Upper lobe of left lung (tissue), 6 donors: ENCODE results near the gene CTNNBL1. TPM values are rescaled to one million over a fixed set of nuclear protein-coding genes. Genes with fewer than 3 reads are reported as not detected.

ENCODE experiments used
- ATAC-seq, 2 donors: fragments of 200-7000 bp; cut with Tn5 transposase; one replicate each; pipeline ENCODE4 v1.9.1; 2022; ENCODE audit warnings: mild to moderate bottlenecking in 2 of 2, moderate library complexity in 2 of 2; ENCODE audit not compliant: low FRiP score in 2 of 2
- DNase-seq, 2 donors: peaks; one replicate each; pipeline ENCODE4 v3.0.0-alpha.2; 2019 to 2020
- H3K27ac ChIP-seq, 4 donors: fragments of 200-600 bp; sonication (generic); one replicate each; pipeline ENCODE4 v1.5.1; 2016 to 2019
- H3K27me3 ChIP-seq, 4 donors: fragments of 200-600 bp; sonication (generic); one replicate each; pipeline ENCODE4 v1.5.1; 2017 to 2019
- H3K36me3 ChIP-seq, 4 donors: fragments of 200-600 bp; sonication (generic); one replicate each; pipeline ENCODE4 v1.5.1; 2016 to 2019
- H3K4me1 ChIP-seq, 4 donors: fragments of 200-600 bp; sonication (generic); one replicate each; pipeline ENCODE4 v1.5.1; 2018 to 2019
- H3K4me3 ChIP-seq, 4 donors: fragments of 200-600 bp; sonication (generic); one replicate each; pipeline ENCODE4 v1.5.1; 2017 to 2019; ENCODE audit warnings: mild to moderate bottlenecking in 2 of 4, moderate library complexity in 1 of 4
- H3K9me3 ChIP-seq, 4 donors: fragments of 200-600 bp; sonication (generic); one replicate each; pipeline ENCODE4 v1.5.1; 2018 to 2019
- EP300 ChIP-seq, 4 donors: sonication (generic); formaldehyde crosslinking; IDR thresholded peaks; one replicate each; pipeline ENCODE4 v1.5.1; 2017; ENCODE audit warnings: antibody characterized with exemption in 4 of 4, control low read depth in 2 of 4
- POLR2A ChIP-seq, 4 donors: fragments of 450-650 bp; IDR thresholded peaks; one replicate each; pipeline ENCODE4 v1.5.1; 2016 to 2017; ENCODE audit warnings: antibody characterized with exemption in 4 of 4, mild to moderate bottlenecking in 2 of 4
- POLR2AphosphoS5 ChIP-seq, 2 donors: sonication (generic); formaldehyde crosslinking; IDR thresholded peaks; one replicate each; pipeline ENCODE4 v1.5.1; 2017; ENCODE audit warnings: antibody characterized with exemption in 2 of 2
- WGBS, 2 donors: methylation state at CpG; one replicate each; pipeline ENCODE4 v1.1.5; 2017 to 2018; 5-methylcytosine and 5-hydroxymethylcytosine counted together
- total RNA-seq, 6 donors: library from RNA; depleted of rRNA in 4 of 6; stranded (reverse); fragments of >200 nt in 4 of 6; gene quantifications; one replicate each; pipeline versions ENCODE4 v1.1.0 to v1.2.1, GENCODE V29; 2016 to 2021
- TF ChIP-seq, protein P1 (sequence below), 6 experiments: fragments of 450-650 bp in 4 of 6; fragments of 200-600 bp in 2 of 6; sonication (generic) in 2 of 6; IDR thresholded peaks; one replicate each; pipeline ENCODE4 v1.5.1; 2016 to 2019; ENCODE audit warnings: antibody characterized with exemption in 6 of 6
- donor health status: DM: no; HTN: no; CAD: no; lungs with moderate emphysema.
- donor health status: DM: no; HTN: yes; CAD: no; lungs with severe emphysema.

The CTNNBL1 gene
- total RNA-seq, 6 donors from 2014 or later = 25.1 to 61.0 (median 29.1) TPM

DNA sequence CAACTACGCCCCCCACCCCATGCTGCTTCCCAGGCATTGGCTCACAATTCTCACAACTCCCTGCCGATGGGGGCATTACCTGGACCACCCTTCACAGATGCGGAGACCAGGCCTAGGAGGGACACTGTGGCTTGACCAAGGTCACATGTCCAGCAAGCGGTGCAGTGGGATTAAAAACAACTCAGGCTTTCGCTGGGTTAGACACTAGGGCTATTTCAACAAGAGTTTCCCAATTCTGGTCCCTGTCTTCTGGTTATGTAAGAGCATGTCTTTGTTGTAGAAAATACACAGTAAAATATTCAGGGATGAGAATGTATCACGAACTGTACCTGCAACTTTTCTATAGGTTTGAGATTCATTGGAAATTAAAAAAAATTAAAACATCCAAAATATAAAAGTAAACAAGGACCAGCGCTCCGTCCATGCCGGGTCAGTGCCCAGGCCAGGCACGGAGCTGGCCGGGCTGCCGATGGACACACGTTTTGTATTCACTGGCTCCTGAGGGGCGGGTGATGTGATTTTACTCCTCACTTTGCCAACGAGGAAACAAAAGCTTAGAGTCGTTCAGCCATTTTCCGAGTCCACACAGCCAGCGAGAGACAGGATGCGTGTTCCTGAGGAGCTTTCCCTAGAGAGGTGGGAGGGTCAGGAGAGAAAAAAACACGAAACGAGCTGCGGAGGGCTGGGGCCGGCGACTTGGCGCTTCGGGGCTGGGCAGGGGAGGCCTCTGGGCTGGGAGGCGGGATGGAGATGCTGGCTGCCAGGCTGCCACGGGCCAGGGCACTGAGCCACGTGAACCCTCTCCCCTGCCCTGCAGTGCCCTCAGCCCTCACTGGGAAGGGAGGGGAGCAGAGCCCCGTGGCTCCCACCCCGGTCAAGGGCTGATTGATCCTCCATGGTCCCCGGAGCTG lies 192.0 kb downstream of the CTNNBL1 start:
- no peak overlapping the region for H3K27ac ChIP-seq
- peak in 1 of 2 donors; percentile 54 for DNase-seq
- H3K4me1 ChIP-seq = peaks cover 0 to 1% (median 0%) of the 10 kb centered on the region in 4 donors
- no peaks in the 10 kb centered on the region for H3K27me3 ChIP-seq
- no peak overlapping the region for H3K4me3 ChIP-seq
- ATAC-seq = no peak
- H3K9me3 ChIP-seq = no peaks in the 10 kb centered on the region
- 54% methylated on average over 30 to 31 of the region's 32 CpGs for WGBS, 2 donors
- TF ChIP-seq, protein P1, sequence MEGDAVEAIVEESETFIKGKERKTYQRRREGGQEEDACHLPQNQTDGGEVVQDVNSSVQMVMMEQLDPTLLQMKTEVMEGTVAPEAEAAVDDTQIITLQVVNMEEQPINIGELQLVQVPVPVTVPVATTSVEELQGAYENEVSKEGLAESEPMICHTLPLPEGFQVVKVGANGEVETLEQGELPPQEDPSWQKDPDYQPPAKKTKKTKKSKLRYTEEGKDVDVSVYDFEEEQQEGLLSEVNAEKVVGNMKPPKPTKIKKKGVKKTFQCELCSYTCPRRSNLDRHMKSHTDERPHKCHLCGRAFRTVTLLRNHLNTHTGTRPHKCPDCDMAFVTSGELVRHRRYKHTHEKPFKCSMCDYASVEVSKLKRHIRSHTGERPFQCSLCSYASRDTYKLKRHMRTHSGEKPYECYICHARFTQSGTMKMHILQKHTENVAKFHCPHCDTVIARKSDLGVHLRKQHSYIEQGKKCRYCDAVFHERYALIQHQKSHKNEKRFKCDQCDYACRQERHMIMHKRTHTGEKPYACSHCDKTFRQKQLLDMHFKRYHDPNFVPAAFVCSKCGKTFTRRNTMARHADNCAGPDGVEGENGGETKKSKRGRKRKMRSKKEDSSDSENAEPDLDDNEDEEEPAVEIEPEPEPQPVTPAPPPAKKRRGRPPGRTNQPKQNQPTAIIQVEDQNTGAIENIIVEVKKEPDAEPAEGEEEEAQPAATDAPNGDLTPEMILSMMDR (IDR thresholded peaks at IDR 0.05) = no peak
- TF ChIP-seq POLR2A (IDR thresholded peaks at IDR 0.05) (no peak), EP300 (IDR thresholded peaks at IDR 0.05) (no peak), POLR2AphosphoS5 (IDR thresholded peaks at IDR 0.05) (no peak)
- H3K36me3 ChIP-seq = no peaks in the 10 kb centered on the region

DNA sequence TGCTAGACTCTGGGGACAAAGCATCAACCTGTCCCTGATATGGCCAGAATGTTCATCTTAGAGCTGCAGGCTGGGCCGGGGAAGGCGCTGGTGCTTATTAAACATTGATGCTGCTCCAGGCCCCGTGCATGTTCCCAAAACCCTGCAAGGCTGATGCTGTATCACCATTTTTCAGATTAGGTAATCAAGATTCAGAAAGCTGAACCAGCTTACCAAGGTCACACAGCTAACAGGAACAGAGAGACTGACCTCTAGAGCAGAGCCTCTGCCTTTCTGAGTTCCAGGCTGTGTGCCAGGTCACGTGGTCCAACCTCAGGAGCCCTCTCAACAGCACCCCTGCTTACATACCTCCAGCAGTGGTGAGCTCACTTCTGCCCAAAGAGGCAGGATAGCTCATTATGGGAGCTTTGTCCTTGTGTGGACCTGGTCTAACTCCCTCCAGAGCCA lies 193.0 kb downstream of the CTNNBL1 start:
- TF ChIP-seq, protein P1 (IDR thresholded peaks at IDR 0.05) = no peak
- TF ChIP-seq EP300 (IDR thresholded peaks at IDR 0.05) = no peak
- TF ChIP-seq POLR2A (IDR thresholded peaks at IDR 0.05) = no peak
- TF ChIP-seq POLR2AphosphoS5 (IDR thresholded peaks at IDR 0.05) = no peak
- H3K27me3 ChIP-seq = no peaks in the 10 kb centered on the region
- ATAC-seq = no peak
- H3K27ac ChIP-seq = no peak overlapping the region
- 66 to 100% methylated on average over 3 to 4 of the region's 4 CpGs for WGBS, 2 donors
- peak in 1 of 2 donors; percentile 46 for DNase-seq
- H3K4me3 ChIP-seq = no peak overlapping the region
- H3K9me3 ChIP-seq = no peaks in the 10 kb centered on the region
- no peaks in the 10 kb centered on the region for H3K4me1 ChIP-seq
- no peaks in the 10 kb centered on the region for H3K36me3 ChIP-seq

GRCh38 chr20:37888641-37889040 lies 194.8 kb downstream of the CTNNBL1 start:
- no peak for DNase-seq
- no peak overlapping the region for H3K27ac ChIP-seq
- no peaks in the 10 kb centered on the region for H3K36me3 ChIP-seq
- ATAC-seq = no peak
- WGBS, 2 donors = 88 to 95% methylated on average over 9 to 10 of the region's 10 CpGs
- H3K9me3 ChIP-seq = no peaks in the 10 kb centered on the region
- TF ChIP-seq POLR2A (IDR thresholded peaks at IDR 0.05) = no peak
- TF ChIP-seq, protein P1 (IDR thresholded peaks at IDR 0.05) = no peak
- TF ChIP-seq EP300 (IDR thresholded peaks at IDR 0.05) = no peak
- no peak for TF ChIP-seq POLR2AphosphoS5 (IDR thresholded peaks at IDR 0.05)
- H3K4me3 ChIP-seq = no peak overlapping the region
- no peaks in the 10 kb centered on the region for H3K4me1 ChIP-seq
- no peaks in the 10 kb centered on the region for H3K27me3 ChIP-seq

- ATAC-seq (no peak), DNase-seq (no peak)
- WGBS, 2 donors = 79 to 89% methylated on average over 5 of the region's 5 CpGs
- TF ChIP-seq, protein P1 (IDR thresholded peaks at IDR 0.05) = no peak
- TF ChIP-seq POLR2A (IDR thresholded peaks at IDR 0.05) (no peak), POLR2AphosphoS5 (IDR thresholded peaks at IDR 0.05) (no peak), EP300 (IDR thresholded peaks at IDR 0.05) (no peak)
- Histone ChIP-seq H3K9me3 (no peaks in the 10 kb centered on the region), H3K36me3 (no peaks in the 10 kb centered on the region), H3K27ac (no peak overlapping the region), H3K27me3 (no peaks in the 10 kb centered on the region), H3K4me1 (no peaks in the 10 kb centered on the region), H3K4me3 (no peak overlapping the region)
Measured at GRCh38 chr20:37890108-37890507, 196.3 kb downstream of the CTNNBL1 start.
